IMR-90 (cell line): ENCODE results near the gene CSF2RB. TPM values are rescaled to one million over a fixed set of nuclear protein-coding genes. Genes with fewer than 3 reads are reported as not detected.
A peak's percentile ranks its signal among the peaks of the same experiment; 100 is the strongest.

Experiments
- ATAC-seq: fragments of 200-7000 bp; cut with Tn5 transposase; 2 replicates; pipeline ENCODE4 v1.9.1; 2020; ENCODE audit warnings: low read depth, mild to moderate bottlenecking, moderate library complexity
- BruUV-seq: library from RNA; stranded (reverse); fragments of 400-500 nt; replicated peaks from 2 replicates; lab custom pipeline; 2021; lab: Mats Ljungman, UMichigan
- CTCF ChIA-PET: fragments of 300-600 bp; formaldehyde crosslinking; extraction: SDS; loops from one replicate; lab custom pipeline; 2021; ENCODE audit warnings: antibody characterized with exemption; lab: Yijun Ruan, JAX
- POLR2A ChIA-PET: fragments of 300-600 bp; sonication (Branson Sonifier 250); formaldehyde crosslinking; loops from one replicate; lab custom pipeline; 2022; ENCODE audit warnings: antibody characterized with exemption; ENCODE audit not compliant: unreplicated experiment; lab: Charles Lee
- DNase-seq: peaks from one replicate; pipeline ENCODE4 v3.0.0; 2013
- H2AFZ ChIP-seq: replicated peaks from 2 replicates; pipeline ENCODE3; 2013; ENCODE audit warnings: low read length, mild to moderate bottlenecking; ENCODE audit not compliant: poor library complexity
- H2AK5ac ChIP-seq: 2 replicates; pipeline ENCODE4 v1.6.1; 2013; ENCODE audit warnings: low read depth, low read length, inconsistent platforms
- H2AK9ac ChIP-seq: replicated peaks from 2 replicates; pipeline ENCODE3; 2013; ENCODE audit warnings: mild to moderate bottlenecking, low read depth, low read length, moderate library complexity; ENCODE audit not compliant: poor library complexity
- H2BK120ac ChIP-seq: 2 replicates; pipeline ENCODE4 v1.6.1; 2013; ENCODE audit warnings: low read depth, low read length, inconsistent platforms
- H2BK15ac ChIP-seq: 3 replicates; pipeline ENCODE4 v1.6.1; 2013; ENCODE audit warnings: low read depth, low read length, inconsistent platforms
- H2BK20ac ChIP-seq: 2 replicates; pipeline ENCODE4 v1.6.1; 2013; ENCODE audit warnings: low read depth, mild to moderate bottlenecking, inconsistent platforms, low read length, moderate library complexity
- H2BK5ac ChIP-seq: 2 replicates; pipeline ENCODE4 v1.6.1; 2013; ENCODE audit warnings: mild to moderate bottlenecking, low read depth, low read length, inconsistent platforms; ENCODE audit not compliant: poor library complexity, severe bottlenecking
- H3K14ac ChIP-seq: replicated peaks from 2 replicates; pipeline ENCODE4 v1.6.1; 2013; ENCODE audit warnings: low read depth, low read length, inconsistent platforms
- H3K18ac ChIP-seq: 2 replicates; pipeline ENCODE4 v1.6.1; 2013; ENCODE audit warnings: low read depth, low read length, control low read depth
- H3K23ac ChIP-seq: 2 replicates; pipeline ENCODE4 v1.6.1; 2013; ENCODE audit warnings: low read depth, low read length, inconsistent platforms
- H3K27ac ChIP-seq: 2 replicates; pipeline ENCODE4 v1.5.1; 2013; ENCODE audit warnings: mild to moderate bottlenecking, control low read depth, low read length; ENCODE audit not compliant: insufficient read depth
- H3K27me3 ChIP-seq: 2 replicates; pipeline ENCODE4 v1.6.1; 2013; ENCODE audit warnings: low read length; ENCODE audit not compliant: control insufficient read depth, insufficient read depth
- H3K36me3 ChIP-seq: 2 replicates; pipeline ENCODE4 v1.6.1; 2013; ENCODE audit warnings: low read length, mixed read lengths; ENCODE audit not compliant: control insufficient read depth, insufficient read depth
- H3K4ac ChIP-seq: 2 replicates; pipeline ENCODE4 v1.6.1; 2013; ENCODE audit warnings: low read depth, low read length, inconsistent platforms
- H3K4me1 ChIP-seq: 2 replicates; pipeline ENCODE4 v1.6.1; 2013; ENCODE audit warnings: low read length, mixed read lengths; ENCODE audit not compliant: control insufficient read depth, insufficient read depth
- H3K4me2 ChIP-seq: 2 replicates; pipeline ENCODE4 v1.6.1; 2013; ENCODE audit warnings: low read depth, mild to moderate bottlenecking, control low read depth, low read length, moderate library complexity
- H3K4me3 ChIP-seq: 2 replicates; pipeline ENCODE4 v1.5.1; 2013; ENCODE audit warnings: low read depth, mild to moderate bottlenecking, control low read depth, low read length, moderate library complexity; ENCODE audit not compliant: insufficient read depth
- H3K56ac ChIP-seq: 2 replicates; pipeline ENCODE4 v1.6.1; 2013; ENCODE audit warnings: low read length, inconsistent platforms; ENCODE audit not compliant: insufficient read depth; ENCODE audit errors: extremely low read depth
- H3K79me1 ChIP-seq, 2 experiments: 2 replicates each; pipeline ENCODE4 v1.6.1; 2013; ENCODE audit warnings: low read length in 2 of 2, inconsistent platforms in 1 of 2, low read depth in 1 of 2
- H3K9ac ChIP-seq: 2 replicates; pipeline ENCODE4 v1.6.1; 2013; ENCODE audit warnings: low read depth, low read length, control low read depth
- H3K9me1 ChIP-seq: 2 replicates; pipeline ENCODE4 v1.6.1; 2013; ENCODE audit warnings: low read length, inconsistent platforms; ENCODE audit not compliant: insufficient read depth
- H3K9me3 ChIP-seq: 2 replicates; pipeline ENCODE4 v1.6.1; 2013; ENCODE audit warnings: low read length; ENCODE audit not compliant: control insufficient read depth, insufficient read depth
- H4K20me1 ChIP-seq: 2 replicates; pipeline ENCODE4 v1.6.1; 2013; ENCODE audit warnings: low read length, inconsistent platforms; ENCODE audit not compliant: insufficient read depth
- H4K5ac ChIP-seq: 2 replicates; pipeline ENCODE4 v1.6.1; 2013; ENCODE audit warnings: mild to moderate bottlenecking, low read depth, low read length, control low read depth
- H4K8ac ChIP-seq, 2 experiments: 2 replicates each; pipeline ENCODE4 v1.6.1; 2013; ENCODE audit warnings: low read depth in 2 of 2, low read length in 2 of 2, control low read depth in 1 of 2, inconsistent platforms in 1 of 2
- H4K91ac ChIP-seq: 2 replicates; pipeline ENCODE4 v1.6.1; 2013; ENCODE audit warnings: low read depth, low read length, inconsistent platforms; ENCODE audit not compliant: insufficient read depth
- CEBPB ChIP-seq: IDR thresholded peaks from 2 replicates; pipeline ENCODE4 v1.6.1; 2012; ENCODE audit warnings: low read depth, low read length, improper control_type of control experiment
- FOS ChIP-seq: fragments of 150-350 bp; IDR thresholded peaks from 2 replicates; pipeline ENCODE4 v1.6.1; 2016; ENCODE audit warnings: low read depth, low read length
- WGBS, 2 experiments: methylation state at CpG; one replicate each; pipeline versions ENCODE4 v1.1.5 to v1.1.7; 2013; ENCODE audit warnings: missing lambda C conversion rate in 2 of 2; ENCODE audit not compliant: insufficient read length in 1 of 2; ENCODE audit errors: extremely low coverage in 2 of 2; 5-methylcytosine and 5-hydroxymethylcytosine counted together
- dilution Hi-C: fragments of 300-500 bp; cut with HindIII; formaldehyde crosslinking; loops from one replicate; pipeline ENCODE4 v1.14.3; 2018; ENCODE audit warnings: low sequenced_read_pairs; ENCODE audit not compliant: unreplicated experiment
- in situ Hi-C: fragments of 300-500 bp; cut with MboI; formaldehyde crosslinking; loops from 3 replicates; pipeline ENCODE4 v1.14.3; 2019; ENCODE audit warnings: low sequenced_read_pairs, inconsistent platforms, mixed read lengths
- intact Hi-C: fragments of 100-400 bp; cut with micrococcal nuclease; formaldehyde crosslinking; loops from 2 replicates; pipeline ENCODE4 v1.10.0; 2022
- polyA plus RNA-seq, 3 experiments: library from polyadenylated mRNA; depleted of rRNA; stranded (reverse); fragments of >200 nt; gene quantifications; 2 replicates each; pipeline ENCODE4 v1.2.3, GENCODE V29; 2012; ENCODE audit warnings: low replicate concordance in 1 of 3
- total RNA-seq: library from RNA; depleted of rRNA; stranded (reverse); fragments of >200 nt; gene quantifications from 2 replicates; pipeline ENCODE4 v1.2.3, GENCODE V29; 2012

CSF2RB gene
- total and polyA plus RNA-seq, 2 of the 4 experiments (the other 2 are of a cell fraction): not detected

- Histone ChIP-seq H3K56ac (no peak overlapping the region), H2AK9ac (no peak overlapping the region), H3K79me1 (no peaks in the 10 kb centered on the region), H2BK120ac (no peak overlapping the region), H3K27ac (no peak overlapping the region), H3K9me3 (peaks cover 9% of the 10 kb centered on the region), H3K9me1 (no peaks in the 10 kb centered on the region), H3K4me2 (no peak overlapping the region), H4K20me1 (no peaks in the 10 kb centered on the region), H4K91ac (no peak overlapping the region), H3K4me3 (no peak overlapping the region), H3K14ac (no peak overlapping the region), H3K4me1 (no peaks in the 10 kb centered on the region), H2AK5ac (no peak overlapping the region), H2BK20ac (no peak overlapping the region), H4K8ac (no peak overlapping the region), H3K27me3 (peaks cover 17% of the 10 kb centered on the region), H2BK5ac (no peak overlapping the region), H2AFZ (no peak overlapping the region), H4K5ac (no peak overlapping the region), H3K36me3 (no peaks in the 10 kb centered on the region), H3K18ac (no peak overlapping the region), H3K9ac (no peak overlapping the region), H3K23ac (no peak overlapping the region), H3K4ac (no peak overlapping the region), H2BK15ac (no peak overlapping the region)
- no CpG with 5 or more reads among the region's 10 CpGs for WGBS, 2 experiments
- CTCF ChIA-PET: no interaction called here
- intact Hi-C loops (no loop called here), in situ Hi-C loops (no loop called here), dilution Hi-C loops (no loop called here)
- POLR2A ChIA-PET: no interaction called here
- DNase-seq: no peak
- ATAC-seq: no peak
- BruUV-seq: no TSS peak
- TF ChIP-seq FOS: no peak
- TF ChIP-seq CEBPB: peak; percentile 82
Measured at GRCh38 chr22:36985211-36985889, 71.9 kb downstream of the CSF2RB start.
